OCI-LY7 (cell line): Measurements from ENCODE around the gene OR51D1. TPM values are rescaled to one million over a fixed set of nuclear protein-coding genes. Genes with fewer than 3 reads are reported as not detected.

ENCODE experiments used
- BruUV-seq: library from RNA; stranded (reverse); fragments of 400-500 nt; replicated peaks from 2 replicates; lab custom pipeline; 2021; lab: Mats Ljungman, UMichigan
- CTCF ChIA-PET: fragments of 300-600 bp; sonication (Branson Sonifier 250); formaldehyde crosslinking; loops from one replicate; lab custom pipeline; 2022; ENCODE audit warnings: antibody characterized with exemption; ENCODE audit not compliant: unreplicated experiment; lab: Charles Lee
- POLR2A ChIA-PET: fragments of 300-600 bp; sonication (Branson Sonifier 250); formaldehyde crosslinking; loops from one replicate; lab custom pipeline; 2022; ENCODE audit warnings: antibody characterized with exemption; lab: Charles Lee
- DNase-seq: peaks from one replicate; pipeline ENCODE4 v3.0.0-alpha.2; 2015; ENCODE audit warnings: low spot score
- H2AFZ ChIP-seq: fragments of 200-600 bp; sonication (generic), shearing (Covaris generic); 2 replicates; pipeline ENCODE4 v1.6.1; 2014; ENCODE audit warnings: mild to moderate bottlenecking, antibody characterized with exemption, low read length, moderate library complexity
- H3K27ac ChIP-seq: fragments of 200-600 bp; sonication (generic); 2 replicates; pipeline ENCODE4 v1.5.1; 2014; ENCODE audit warnings: mixed run types, low read depth, mild to moderate bottlenecking, moderate library complexity, low read length, inconsistent platforms; ENCODE audit not compliant: poor library complexity, severe bottlenecking
- H3K36me3 ChIP-seq: fragments of 200-600 bp; sonication (generic); 2 replicates; pipeline ENCODE4 v1.6.1; 2014; ENCODE audit warnings: mild to moderate bottlenecking, antibody characterized with exemption, low read length, moderate library complexity, mixed read lengths; ENCODE audit not compliant: insufficient read depth
- H3K4me1 ChIP-seq: fragments of 200-600 bp; sonication (generic); 2 replicates; pipeline ENCODE4 v1.5.1; 2014; ENCODE audit warnings: mild to moderate bottlenecking, low read length; ENCODE audit not compliant: insufficient read depth, poor library complexity, severe bottlenecking
- H3K4me2 ChIP-seq: fragments of 200-600 bp; sonication (generic); 2 replicates; pipeline ENCODE4 v1.6.1; 2014; ENCODE audit warnings: mild to moderate bottlenecking, low read length
- H3K4me3 ChIP-seq: fragments of 200-600 bp; sonication (generic); 2 replicates; pipeline ENCODE4 v1.5.1; 2014; ENCODE audit warnings: mild to moderate bottlenecking, low read depth, low read length; ENCODE audit not compliant: poor library complexity, severe bottlenecking
- H3K79me2 ChIP-seq: fragments of 200-600 bp; sonication (generic); 2 replicates; pipeline ENCODE4 v1.6.1; 2016; ENCODE audit warnings: low read depth, mild to moderate bottlenecking, low read length, moderate library complexity, mixed read lengths; ENCODE audit not compliant: insufficient read depth
- H3K9me2 ChIP-seq: fragments of 200-600 bp; sonication (generic); 2 replicates; pipeline ENCODE4 v1.6.1; 2016; ENCODE audit warnings: mild to moderate bottlenecking, low read length, mixed read lengths; ENCODE audit not compliant: insufficient read depth
- H3K9me3 ChIP-seq: fragments of 200-600 bp; sonication (generic); 2 replicates; pipeline ENCODE4 v1.6.1; 2014; ENCODE audit warnings: mild to moderate bottlenecking, mixed run types, low read length, mixed read lengths
- H4K20me1 ChIP-seq: fragments of 200-600 bp; sonication (generic); 2 replicates; pipeline ENCODE4 v1.6.1; 2014; ENCODE audit warnings: mild to moderate bottlenecking, antibody characterized with exemption, low read length, moderate library complexity, mixed read lengths; ENCODE audit not compliant: insufficient read depth
- CTCF ChIP-seq: fragments of 200-600 bp; sonication (generic); conservative IDR thresholded peaks from 2 replicates; pipeline ENCODE4 v1.5.1; 2014; ENCODE audit warnings: mild to moderate bottlenecking, antibody characterized with exemption, low read length, moderate library complexity, mixed read lengths
- EZH2phosphoT487 ChIP-seq: fragments of 200-600 bp; sonication (generic); IDR thresholded peaks from 2 replicates; pipeline ENCODE4 v1.6.1; 2018; ENCODE audit warnings: low read depth, borderline replicate concordance, mild to moderate bottlenecking, mixed run types, antibody characterized with exemption, low read length, moderate library complexity, mixed read lengths
- intact Hi-C: fragments of 100-400 bp; cut with micrococcal nuclease; formaldehyde crosslinking; loops from one replicate; pipeline ENCODE4 v1.10.0; 2022; ENCODE audit not compliant: unreplicated experiment
- total RNA-seq, 2 experiments: library from RNA; depleted of rRNA in 1 of 2; stranded (reverse); fragments of >200 nt in 1 of 2; shearing (Covaris generic) in 1 of 2; gene quantifications; 2 replicates each; pipeline ENCODE4 v1.2.3, GENCODE V29; 2014 to 2022

OR51D1 gene
- total RNA-seq, 2 experiments from 2014 or later: not detected

GRCh38 chr11:4671741-4672140 lies 34.5 kb downstream of the OR51D1 start:
- no peaks in the 10 kb centered on the region for H4K20me1 ChIP-seq
- TF ChIP-seq EZH2phosphoT487: no peak
- no peak for TF ChIP-seq CTCF
- no peak overlapping the region for H3K27ac ChIP-seq
- no peak overlapping the region for H3K4me2 ChIP-seq
- POLR2A ChIA-PET: no interaction called here
- CTCF ChIA-PET: no interaction called here
- no peak overlapping the region for H3K4me3 ChIP-seq
- BruUV-seq: no TSS peak
- no peaks in the 10 kb centered on the region for H3K9me2 ChIP-seq
- no peaks in the 10 kb centered on the region for H3K79me2 ChIP-seq
- DNase-seq: no peak
- H3K36me3 ChIP-seq: no peaks in the 10 kb centered on the region
- intact Hi-C loops: no loop called here
- no peaks in the 10 kb centered on the region for H3K4me1 ChIP-seq
- H3K9me3 ChIP-seq: no peaks in the 10 kb centered on the region
- H2AFZ ChIP-seq: no peak overlapping the region

DNA sequence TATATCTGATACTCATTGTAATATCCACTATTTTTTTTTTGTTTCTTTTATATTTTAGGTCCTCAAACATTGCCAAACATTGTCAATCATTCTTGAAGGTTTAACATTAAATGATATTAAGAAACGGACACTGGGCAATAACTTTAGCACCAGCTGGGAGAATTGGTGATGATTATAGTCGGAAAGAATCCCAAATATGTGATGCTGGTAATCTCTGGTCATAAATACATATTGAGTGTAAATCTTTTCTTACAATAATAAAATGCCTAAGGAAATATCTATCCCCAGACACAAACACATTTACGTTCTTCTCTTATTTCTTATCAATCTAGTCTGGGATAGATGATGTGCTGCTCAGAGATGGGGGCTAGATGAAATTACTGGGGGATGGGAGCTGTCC lies 35.2 kb downstream of the OR51D1 start:
- POLR2A ChIA-PET: no interaction called here
- Histone ChIP-seq H3K9me2 (no peaks in the 10 kb centered on the region), H3K36me3 (no peaks in the 10 kb centered on the region), H4K20me1 (no peaks in the 10 kb centered on the region), H3K27ac (no peak overlapping the region), H3K9me3 (no peaks in the 10 kb centered on the region), H3K4me1 (no peaks in the 10 kb centered on the region), H3K4me3 (no peak overlapping the region), H3K79me2 (no peaks in the 10 kb centered on the region), H3K4me2 (no peak overlapping the region), H2AFZ (no peak overlapping the region)
- TF ChIP-seq EZH2phosphoT487: no peak
- TF ChIP-seq CTCF: no peak
- intact Hi-C loops: no loop called here
- no TSS peak for BruUV-seq
- DNase-seq: no peak
- CTCF ChIA-PET: no interaction called here

DNA sequence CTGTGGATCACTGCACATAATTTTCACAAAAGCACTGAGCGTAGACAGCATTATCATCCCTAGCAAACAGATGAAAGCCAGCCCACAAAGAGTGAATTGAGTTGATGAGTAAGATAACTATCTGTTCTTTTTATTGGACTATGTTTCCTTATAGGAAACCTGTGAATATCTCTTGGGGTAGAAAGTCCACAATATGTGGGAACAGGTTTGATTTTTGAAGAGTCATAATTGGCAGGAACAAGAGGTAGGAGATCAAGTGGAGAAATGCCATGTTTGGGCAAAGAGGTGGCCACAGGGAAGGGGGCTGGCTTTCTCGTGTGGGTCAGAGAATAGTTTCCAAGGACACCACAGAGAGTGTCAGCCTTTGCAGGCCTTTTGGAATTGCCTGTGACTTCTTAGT lies 36.5 kb downstream of the OR51D1 start:
- Histone ChIP-seq H2AFZ (no peak overlapping the region), H3K9me3 (no peaks in the 10 kb centered on the region), H4K20me1 (no peaks in the 10 kb centered on the region), H3K4me2 (no peak overlapping the region), H3K27ac (no peak overlapping the region), H3K36me3 (no peaks in the 10 kb centered on the region), H3K4me3 (no peak overlapping the region), H3K4me1 (no peaks in the 10 kb centered on the region), H3K9me2 (no peaks in the 10 kb centered on the region), H3K79me2 (no peaks in the 10 kb centered on the region)
- POLR2A ChIA-PET: interaction anchor here (1.0 kb wide), 1 partner anchor 36 kb away, joined by 3 read pairs; no protein-coding TSS in a partner anchor
- no TSS peak for BruUV-seq
- intact Hi-C loops: no loop called here
- CTCF ChIA-PET: no interaction called here
- DNase-seq: no peak
- no peak for TF ChIP-seq CTCF
- TF ChIP-seq EZH2phosphoT487: no peak
